Omental fat pad (tissue), 4 donors: ENCODE data around the gene IFNA6. TPM values are rescaled to one million over a fixed set of nuclear protein-coding genes. Genes with fewer than 3 reads are reported as not detected.

Source experiments
- ATAC-seq: fragments of 150-250 bp; one replicate; pipeline ENCODE4 v1.9.1; 2016; ENCODE audit warnings: mild to moderate bottlenecking, moderate library complexity; ENCODE audit not compliant: low FRiP score
- DNase-seq: peaks from one replicate; pipeline ENCODE4 v3.0.0-alpha.2; 2019; ENCODE audit warnings: low spot score
- CTCF ChIP-seq, 3 donors: fragments of 450-650 bp; IDR thresholded peaks; one replicate each; pipeline ENCODE4 v1.5.1; 2016 to 2017; ENCODE audit warnings: antibody characterized with exemption in 3 of 3, mild to moderate bottlenecking in 3 of 3, moderate library complexity in 2 of 3
- total RNA-seq, 4 donors: library from RNA; depleted of rRNA; stranded (reverse); fragments of >200 nt; gene quantifications; one replicate each; pipeline ENCODE4 v1.1.0, GENCODE V29; 2016

The IFNA6 gene
- total RNA-seq, 4 donors from 2014 or later = not detected

GRCh38 chr9:21316032-21316842 is 34.5 kb downstream of the IFNA6 start:
- ATAC-seq (no peak), DNase-seq (no peak)
- TF ChIP-seq CTCF (IDR thresholded peaks at IDR 0.05) = no peak

- no peak for TF ChIP-seq CTCF (IDR thresholded peaks at IDR 0.05)
- no peak for ATAC-seq
- DNase-seq = no peak
Measured at GRCh38 chr9:21314152-21314551, 36.5 kb downstream of the IFNA6 start.

- DNase-seq (no peak), ATAC-seq (no peak)
- no peak for TF ChIP-seq CTCF (IDR thresholded peaks at IDR 0.05)
Measured at GRCh38 chr9:21311889-21312288, 38.8 kb downstream of the IFNA6 start.

DNA sequence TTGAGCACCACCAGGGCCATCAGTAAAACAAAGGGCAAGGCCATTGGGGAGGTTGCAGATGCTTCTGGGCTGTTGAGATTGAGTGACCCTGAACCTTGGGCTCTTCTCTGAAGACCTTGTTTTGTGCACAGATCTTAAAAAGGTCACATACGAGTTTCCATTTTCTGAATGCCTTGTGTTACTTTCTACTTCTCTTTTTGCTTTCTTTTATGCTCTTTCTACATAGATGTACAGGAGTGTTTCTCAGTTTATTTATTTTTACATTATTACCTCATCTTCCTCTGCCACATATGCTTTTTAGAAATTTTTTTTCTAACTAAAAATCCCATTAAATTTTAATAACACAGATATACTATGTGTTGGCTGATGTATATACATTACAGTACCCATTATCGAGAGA is 45.5 kb downstream of the IFNA6 start, which contains the start of gene IFNA5:
TSS of gene IFNA5 (minus strand) at position 101 of the 400 bp plus-strand sequence. CDS start at position 44, 57 bp downstream.
- ATAC-seq = no peak
- TF ChIP-seq CTCF (IDR thresholded peaks at IDR 0.05) = no peak
- no peak for DNase-seq

Other genes with a start within 250 kb of the IFNA6 start
- gene IFNW1, start 209.1 kb downstream of the IFNA6 start, total RNA-seq = not detected
- not detected for gene IFNA21, start 184.2 kb downstream of the IFNA6 start, total RNA-seq
- not detected for gene IFNA4, start 163.3 kb downstream of the IFNA6 start, total RNA-seq
- not detected for gene IFNA7, start 148.7 kb downstream of the IFNA6 start, total RNA-seq
- gene IFNA10, start 143.7 kb downstream of the IFNA6 start, total RNA-seq = not detected
- gene IFNA16, start 133.6 kb downstream of the IFNA6 start, total RNA-seq = not detected
- gene IFNA17, start 122.7 kb downstream of the IFNA6 start, total RNA-seq = not detected
- gene IFNA14, start 110.9 kb downstream of the IFNA6 start, total RNA-seq = not detected
- gene IFNA5, start 45.6 kb downstream of the IFNA6 start, total RNA-seq = under 1 TPM in 1 of 4 donors, not detected in 3; 0.84 TPM
- 10 to 100 TPM; 17.7 to 30.7 (median 19.4) TPM for gene KLHL9, start 15.5 kb downstream of the IFNA6 start, total RNA-seq
- not detected for gene IFNA13, start 17.2 kb upstream of the IFNA6 start, total RNA-seq
- under 1 TPM in 1 of 4 donors, not detected in 3; 0.75 TPM for gene IFNA2, start 34.5 kb upstream of the IFNA6 start, total RNA-seq
- not detected for gene IFNA8, start 58.2 kb upstream of the IFNA6 start, total RNA-seq
- gene IFNA1, start 89.6 kb upstream of the IFNA6 start, total RNA-seq = not detected
- 1 to 10 TPM in 2 of 4 donors, not detected in 2; 1.7 to 1.8 TPM for gene IFNE, start 131.4 kb upstream of the IFNA6 start, total RNA-seq